Measurements from ENCODE around the gene F11R. TPM values are rescaled to one million over a fixed set of nuclear protein-coding genes. Genes with fewer than 3 reads are reported as not detected.
"Not testable (repeated sequence)": the region's sequence is repeated elsewhere in the genome, so short reads cannot be mapped to it uniquely, and the experiment has no call there.

F11R gene
- polyA plus RNA-seq, 1 experiment, result 1.8 TPM

GRCh38 chr1:161032409-161032808, 11.5 kb upstream of the F11R start:
- no peak overlapping the region for H3K4me3 ChIP-seq (ENCODE audit: low read depth, low read length)
- CTCF ChIA-PET, result interaction anchor here (0.8 to 2.6 kb wide), 4 partner anchors 9 to 65 kb away, joined by 3 to 13 read pairs (median 4); no protein-coding TSS in a partner anchor
- H3K36me3 ChIP-seq (ENCODE audit: control insufficient read depth, insufficient read depth, low read length), result no peaks in the 10 kb centered on the region
- H3K27me3 ChIP-seq (ENCODE audit: control insufficient read depth, insufficient read depth, low read length), result no peaks in the 10 kb centered on the region
- no peak for TF ChIP-seq CTCF (IDR thresholded peaks at IDR 0.05; ENCODE audit: insufficient read depth, low read depth, low read length)
- POLR2A ChIA-PET, result no interaction called here
- no peak for DNase-seq (ENCODE audit: low read depth)

GRCh38 chr1:161031874-161032273, 10.9 kb upstream of the F11R start:
- no peak for DNase-seq (ENCODE audit: low read depth)
- Histone ChIP-seq H3K36me3 (ENCODE audit: control insufficient read depth, insufficient read depth, low read length) (no peaks in the 10 kb centered on the region), H3K27me3 (ENCODE audit: control insufficient read depth, insufficient read depth, low read length) (no peaks in the 10 kb centered on the region), H3K4me3 (ENCODE audit: low read depth, low read length) (no peak overlapping the region)
- TF ChIP-seq CTCF (IDR thresholded peaks at IDR 0.05; ENCODE audit: insufficient read depth, low read depth, low read length), result no peak
- ChIA-PET CTCF (interaction anchor here (0.8 to 2.6 kb wide), 4 partner anchors 8 to 65 kb away, joined by 3 to 13 read pairs (median 4); no protein-coding TSS in a partner anchor), POLR2A (no interaction called here)

GRCh38 chr1:161029466-161029865, 8.5 kb upstream of the F11R start:
- CTCF ChIA-PET; H3K36me3 ChIP-seq (ENCODE audit: control insufficient read depth, insufficient read depth, low read length); H3K27me3 ChIP-seq (ENCODE audit: control insufficient read depth, insufficient read depth, low read length); DNase-seq (ENCODE audit: low read depth); H3K4me3 ChIP-seq (ENCODE audit: low read depth, low read length); POLR2A ChIA-PET: not testable (repeated sequence)

GRCh38 chr1:161026954-161027353, 6.0 kb upstream of the F11R start:
- H3K4me3 ChIP-seq (ENCODE audit: low read depth, low read length); H3K36me3 ChIP-seq (ENCODE audit: control insufficient read depth, insufficient read depth, low read length); POLR2A ChIA-PET; H3K27me3 ChIP-seq (ENCODE audit: control insufficient read depth, insufficient read depth, low read length); DNase-seq (ENCODE audit: low read depth): not testable (repeated sequence)
- CTCF ChIA-PET, result interaction anchor here (0.6 to 1.9 kb wide), 3 partner anchors 13 to 71 kb away, joined by 3 to 6 read pairs (median 3); partner anchors contain the start of gene KLHDC9

GRCh38 chr1:161022432-161022831, 1.5 kb upstream of the F11R start:
- POLR2A ChIA-PET; H3K36me3 ChIP-seq (ENCODE audit: control insufficient read depth, insufficient read depth, low read length); DNase-seq (ENCODE audit: low read depth); CTCF ChIA-PET; H3K4me3 ChIP-seq (ENCODE audit: low read depth, low read length): not testable (repeated sequence)
- peaks cover 21% of the 10 kb centered on the region for H3K27me3 ChIP-seq (ENCODE audit: control insufficient read depth, insufficient read depth, low read length)

GRCh38 chr1:161021970-161022353, 1.0 kb upstream of the F11R start:
- ChIA-PET POLR2A (no interaction called here), CTCF (interaction anchor here (0.6 to 1.4 kb wide), 2 partner anchors 64 to 79 kb away, joined by 3 read pairs; no protein-coding TSS in a partner anchor)
- TF ChIP-seq CTCF (IDR thresholded peaks at IDR 0.05; ENCODE audit: insufficient read depth, low read depth, low read length), result no peak
- Histone ChIP-seq H3K27me3 (ENCODE audit: control insufficient read depth, insufficient read depth, low read length) (peaks cover 21% of the 10 kb centered on the region), H3K4me3 (ENCODE audit: low read depth, low read length) (no peak overlapping the region), H3K36me3 (ENCODE audit: control insufficient read depth, insufficient read depth, low read length) (no peaks in the 10 kb centered on the region)
- DNase-seq (ENCODE audit: low read depth), result no peak
